H1 (cell line): ENCODE results near the gene CD300LF. TPM values are rescaled to one million over a fixed set of nuclear protein-coding genes. Genes with fewer than 3 reads are reported as not detected.

Experiments
- CTCF ChIA-PET: fragments of 300-600 bp; sonication (Branson Sonifier 250); formaldehyde crosslinking; loops from one replicate; lab custom pipeline; 2021; ENCODE audit not compliant: partially characterized antibody; lab: Charles Lee
- POLR2A ChIA-PET: fragments of 300-600 bp; sonication (Branson Sonifier 250); formaldehyde crosslinking; loops from one replicate; lab custom pipeline; 2021; ENCODE audit warnings: inconsistent platforms; ENCODE audit not compliant: partially characterized antibody; lab: Charles Lee
- DNase-seq, 2 experiments: peaks; one replicate each; pipeline versions ENCODE4 v3.0.0 to v3.0.0-alpha.2; 2010 to 2022; ENCODE audit warnings: low spot score in 2 of 2, low read depth in 1 of 2, mixed read lengths in 1 of 2
- FAIRE-seq: peaks from 2 replicates; lab custom pipeline; 2011; peaks lifted over from hg19 to GRCh38; lab: Jason Lieb, UNC
- H2AFZ ChIP-seq: 2 replicates; pipeline ENCODE4 v1.8.1; 2012; ENCODE audit warnings: low read length, inconsistent platforms
- H2AK5ac ChIP-seq: 2 replicates; pipeline ENCODE4 v1.6.1; 2013; ENCODE audit warnings: low read depth, low read length
- H2BK120ac ChIP-seq: replicated peaks from 2 replicates; pipeline ENCODE3; 2013; ENCODE audit warnings: low read depth, low read length, inconsistent platforms
- H2BK12ac ChIP-seq: 2 replicates; pipeline ENCODE4 v1.6.1; 2013; ENCODE audit warnings: low read depth, low read length
- H2BK15ac ChIP-seq: 2 replicates; pipeline ENCODE4 v1.6.1; 2013; ENCODE audit warnings: low read length
- H2BK20ac ChIP-seq: 2 replicates; pipeline ENCODE4 v1.6.1; 2013; ENCODE audit warnings: low read length
- H2BK5ac ChIP-seq: 2 replicates; pipeline ENCODE4 v1.6.1; 2013; ENCODE audit warnings: low read depth, low read length
- H3K14ac ChIP-seq: 2 replicates; pipeline ENCODE4 v1.6.1; 2013; ENCODE audit warnings: inconsistent platforms; ENCODE audit not compliant: insufficient read length
- H3K18ac ChIP-seq: 2 replicates; pipeline ENCODE4 v1.6.1; 2013; ENCODE audit warnings: low read length; ENCODE audit errors: extremely low read depth
- H3K23ac ChIP-seq: 2 replicates; pipeline ENCODE4 v1.6.1; 2013; ENCODE audit warnings: inconsistent platforms; ENCODE audit not compliant: insufficient read length
- H3K23me2 ChIP-seq: 2 replicates; pipeline ENCODE4 v1.6.1; 2013; ENCODE audit warnings: low read depth, low read length
- H3K27ac ChIP-seq: 2 replicates; pipeline ENCODE4 v1.6.1; 2011; ENCODE audit warnings: low read depth, low read length, inconsistent platforms
- H3K27me3 ChIP-seq, 4 experiments: replicated peaks in 1 of 4; 1 replicate in 1 of 4; 2 replicates in 3 of 4; pipeline versions ENCODE4 v1.6.1 to v1.8.1; 2011 to 2013; ENCODE audit warnings: low read length in 3 of 4, mild to moderate bottlenecking in 3 of 4, inconsistent platforms in 2 of 4, mixed read lengths in 2 of 4, moderate library complexity in 1 of 4; ENCODE audit not compliant: control insufficient read depth in 3 of 4, insufficient read depth in 3 of 4; ENCODE audit errors: extremely low read depth in 1 of 4
- H3K36me3 ChIP-seq, 4 experiments: 2 replicates each; pipeline versions ENCODE4 v1.6.1 to v1.8.1; 2011 to 2013; ENCODE audit warnings: mild to moderate bottlenecking in 4 of 4, low read length in 3 of 4, moderate library complexity in 2 of 4, control low read depth in 1 of 4, inconsistent platforms in 1 of 4; ENCODE audit not compliant: insufficient read depth in 4 of 4, control insufficient read depth in 2 of 4
- H3K4ac ChIP-seq: replicated peaks from 2 replicates; pipeline ENCODE3; 2013; ENCODE audit warnings: low read length, low read depth, mixed read lengths, inconsistent platforms; ENCODE audit not compliant: insufficient read length
- H3K4me1 ChIP-seq, 4 experiments: replicated peaks in 1 of 4; 1 replicate in 1 of 4; 2 replicates in 3 of 4; pipeline versions ENCODE4 v1.6.1 to v1.8.1; 2011 to 2013; ENCODE audit warnings: low read length in 3 of 4, inconsistent platforms in 2 of 4, mixed read lengths in 1 of 4; ENCODE audit not compliant: insufficient read depth in 4 of 4, control insufficient read depth in 3 of 4
- H3K4me2 ChIP-seq, 2 experiments: 2 replicates each; pipeline versions ENCODE4 v1.6.1 to v1.8.1; 2011 to 2013; ENCODE audit warnings: low read depth in 2 of 2, low read length in 2 of 2, control low read depth in 1 of 2, inconsistent platforms in 1 of 2, mild to moderate bottlenecking in 1 of 2; ENCODE audit not compliant: insufficient read depth in 1 of 2
- H3K4me3 ChIP-seq, 4 experiments: fragments of 200-600, 300-600 bp in 1 of 4; sonication (generic), shearing (Covaris generic), sonication (Bioruptor Twin) in 1 of 4; 2 replicates each; pipeline versions ENCODE4 v1.5.1 to v1.8.1; 2011 to 2016; ENCODE audit warnings: low read length in 4 of 4, low read depth in 3 of 4, control low read depth in 2 of 4, inconsistent platforms in 2 of 4, mild to moderate bottlenecking in 2 of 4, mixed read lengths in 1 of 4, moderate library complexity in 1 of 4; ENCODE audit not compliant: insufficient read depth in 2 of 4; ENCODE audit errors: extremely low read depth in 1 of 4
- H3K56ac ChIP-seq: replicated peaks from 2 replicates; pipeline ENCODE3; 2013; ENCODE audit warnings: low read depth, mild to moderate bottlenecking, mixed read lengths, low read length, inconsistent platforms; ENCODE audit not compliant: insufficient read length
- H3K79me1 ChIP-seq: 2 replicates; pipeline ENCODE4 v1.6.1; 2013; ENCODE audit warnings: low read depth, low read length, control low read depth
- H3K79me2 ChIP-seq, 2 experiments: 2 replicates each; pipeline versions ENCODE4 v1.6.1 to v1.8.1; 2012 to 2013; ENCODE audit warnings: low read length in 2 of 2, mild to moderate bottlenecking in 2 of 2, inconsistent platforms in 1 of 2; ENCODE audit not compliant: insufficient read depth in 2 of 2, control insufficient read depth in 1 of 2
- H3K9ac ChIP-seq, 4 experiments: replicated peaks in 1 of 4; 1 replicate in 1 of 4; 2 replicates in 3 of 4; pipeline versions ENCODE4 v1.6.1 to v1.8.1; 2011 to 2013; ENCODE audit warnings: low read depth in 3 of 4, low read length in 3 of 4, control low read depth in 2 of 4, mild to moderate bottlenecking in 2 of 4, moderate library complexity in 2 of 4, inconsistent platforms in 1 of 4; ENCODE audit errors: extremely low read depth in 1 of 4
- H3K9me3 ChIP-seq, 2 experiments: 2 replicates each; pipeline versions ENCODE4 v1.6.1 to v1.8.1; 2012 to 2013; ENCODE audit warnings: mild to moderate bottlenecking in 2 of 2, moderate library complexity in 2 of 2, control low read depth in 1 of 2, inconsistent platforms in 1 of 2, low read depth in 1 of 2, low read length in 1 of 2, mixed read lengths in 1 of 2; ENCODE audit not compliant: insufficient read depth in 2 of 2
- H4K20me1 ChIP-seq, 2 experiments: replicated peaks in 1 of 2; 2 replicates each; pipeline versions ENCODE3 to v1.8.1; 2011 to 2013; ENCODE audit warnings: inconsistent platforms in 2 of 2, low read length in 2 of 2, mild to moderate bottlenecking in 1 of 2; ENCODE audit not compliant: insufficient read depth in 2 of 2, control insufficient read depth in 1 of 2
- H4K5ac ChIP-seq: 2 replicates; pipeline ENCODE4 v1.6.1; 2013; ENCODE audit warnings: low read length, low read depth, mixed read lengths, inconsistent platforms; ENCODE audit not compliant: insufficient read length
- H4K8ac ChIP-seq: 2 replicates; pipeline ENCODE4 v1.8.0; 2013; ENCODE audit warnings: mild to moderate bottlenecking, moderate library complexity, low read length, inconsistent platforms; ENCODE audit not compliant: insufficient read depth; ENCODE audit errors: extremely low read depth
- H4K91ac ChIP-seq: replicated peaks from 2 replicates; pipeline ENCODE3; 2013; ENCODE audit warnings: low read length, mixed read lengths, inconsistent platforms; ENCODE audit not compliant: insufficient read length
- RAD21 ChIP-seq, 2 experiments: IDR thresholded peaks in 1 of 2; conservative IDR thresholded peaks in 1 of 2; 2 replicates each; pipeline ENCODE4 v1.6.1; 2011; ENCODE audit warnings: low read depth in 2 of 2, low read length in 2 of 2, improper control_type of control experiment in 1 of 2, inconsistent platforms in 1 of 2, mild to moderate bottlenecking in 1 of 2, moderate library complexity in 1 of 2
- ZNF274 ChIP-seq: IDR thresholded peaks from 2 replicates; pipeline ENCODE4 v1.7.0; 2012; ENCODE audit warnings: low read length, borderline replicate concordance; ENCODE audit errors: extremely low read depth
- WGBS, 2 experiments: shearing (Covaris generic) in 1 of 2; methylation state at CpG; one replicate each; pipeline versions ENCODE4 v1.1.6 to v1.1.7; 2013 to 2015; ENCODE audit warnings: low lambda C conversion rate in 2 of 2, mixed read lengths in 2 of 2, inconsistent platforms in 1 of 2, low coverage in 1 of 2, missing lambda C conversion rate in 1 of 2; ENCODE audit not compliant: insufficient replicate concordance in 2 of 2, insufficient coverage in 1 of 2, insufficient read length in 1 of 2; ENCODE audit errors: extremely low coverage in 1 of 2, missing lambda C conversion rate in 1 of 2; 5-methylcytosine and 5-hydroxymethylcytosine counted together
- polyA plus RNA-seq, 7 experiments: library from polyadenylated mRNA; depleted of rRNA in 3 of 7; stranded (reverse) in 5 of 7; unstranded in 2 of 7; fragments of >200 nt in 5 of 7; fragments of 200-250 nt in 2 of 7; gene quantifications; 1 replicate in 5 of 7; 2 replicates in 1 of 7; 4 replicates in 1 of 7; pipeline versions ENCODE4 v1.2.1 to v1.2.3, GENCODE V29; 2011 to 2013; ENCODE audit warnings: missing spikeins in 2 of 7, mixed read lengths in 2 of 7
- total RNA-seq: library from RNA; stranded (reverse); fragmentation: NEBNext Ultra II Directional; extraction: Animal tissue kit (Norgen Biotek cat#: 25700); gene quantifications from 2 replicates; pipeline ENCODE4 v1.2.1, GENCODE V29; 2021

Gene CD300LF
- total and polyA plus RNA-seq, 2 of the 8 experiments (the other 6 are each of a cell fraction or from before 2014, with no cell fraction given), result not detected

DNA sequence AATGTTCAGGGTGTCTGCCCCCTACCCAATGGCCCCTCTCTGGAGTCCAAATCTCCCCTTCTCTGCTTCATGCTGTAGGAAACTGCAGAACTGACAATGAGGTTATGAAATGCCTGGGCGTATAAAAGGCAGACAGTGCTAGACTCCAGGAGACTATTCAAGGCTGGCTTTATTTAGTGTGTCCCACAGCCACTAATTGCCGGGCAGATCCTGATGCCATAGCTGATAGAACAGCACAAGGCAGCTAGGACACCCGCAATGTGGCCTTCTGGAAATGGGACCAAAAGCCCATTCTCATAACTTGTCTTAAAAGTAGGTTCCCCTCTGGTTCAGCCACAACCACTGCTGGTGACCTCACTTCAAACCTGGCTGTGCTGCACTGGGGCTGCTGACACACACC, 60.7 kb downstream of the CD300LF start:
- POLR2A ChIA-PET, result no interaction called here
- WGBS, 2 experiments, result 91% methylated on average over 3 of the region's 3 CpGs; no CpG with 5 or more reads in 1 of the 2 experiments
- no peaks in the 10 kb centered on the region; the same call in 1 of the 2 replicates for H3K79me1 ChIP-seq

More for the DNA sequence above, 60.7 kb downstream of the CD300LF start:
- Histone ChIP-seq H3K4me1 (no peaks in the 10 kb centered on the region), H4K20me1 (no peaks in the 10 kb centered on the region), H3K23ac (no peak overlapping the region), H3K9ac (no peak overlapping the region), H3K27ac (no peak overlapping the region), H3K4ac (no peak overlapping the region), H3K4me2 (no peak overlapping the region), H3K36me3 (no peaks in the 10 kb centered on the region), H3K18ac (no peak overlapping the region), H3K56ac (no peak overlapping the region), H3K4me3 (no peak overlapping the region), H2AFZ (no peak overlapping the region), H2BK12ac (no peak overlapping the region), H3K23me2 (no peaks in the 10 kb centered on the region), H3K79me2 (no peaks in the 10 kb centered on the region), H4K91ac (no peak overlapping the region), H2BK120ac (no peak overlapping the region), H4K5ac (no peak overlapping the region), H2AK5ac (no peak overlapping the region), H2BK20ac (no peak overlapping the region), H3K9me3 (no peaks in the 10 kb centered on the region), H2BK5ac (no peak overlapping the region), H2BK15ac (no peak overlapping the region), H3K14ac (no peak overlapping the region), H3K27me3 (peaks cover 0 to 2% (median 0%) of the 10 kb centered on the region in 4 experiments; a peak in 2 of 7 replicates), H4K8ac (no peak overlapping the region)
- TF ChIP-seq ZNF274 (no peak), RAD21 (IDR thresholded peaks at IDR 0.05 in 1 of 2, conservative IDR thresholded peaks at IDR 0.05 in 1 of 2; ENCODE audit: low read depth in 2 of 2, low read length in 2 of 2) (no peak)
- CTCF ChIA-PET, result interaction anchor here (1.0 to 1.4 kb wide), 7 partner anchors 34 to 119 kb away, joined by 3 to 5 read pairs (median 3); partner anchors contain the start of gene RAB37
- FAIRE-seq, result no peak
- DNase-seq, result no peak
